HepG2 (cell line): Measurements from ENCODE around the gene MC1R. TPM values are rescaled to one million over a fixed set of nuclear protein-coding genes. Genes with fewer than 3 reads are reported as not detected.
A peak's percentile ranks its signal among the peaks of the same experiment; 100 is the strongest.

Experiments
- CBX1 ChIP-seq: IDR thresholded peaks from one replicate; pipeline ENCODE4 v1.6.1; 2016; ENCODE audit warnings: antibody characterized with exemption, low read depth
- CC2D1A ChIP-seq: sonication (generic); formaldehyde crosslinking; IDR thresholded peaks from 2 replicates; pipeline ENCODE4 v1.8.1; 2023; ENCODE audit warnings: mild to moderate bottlenecking, missing genetic modification reagents
- ELF4 ChIP-seq: sonication (generic); formaldehyde crosslinking; IDR thresholded peaks from 2 replicates; pipeline ENCODE4 v1.5.0; 2020; ENCODE audit warnings: missing genetic modification reagents, mild to moderate bottlenecking, moderate library complexity, borderline replicate concordance
- HMGA1 ChIP-seq: sonication (generic); formaldehyde crosslinking; conservative IDR thresholded peaks from 2 replicates; pipeline ENCODE4 v1.4.0; 2020; ENCODE audit warnings: missing genetic modification reagents
- IRF2 ChIP-seq: IDR thresholded peaks from 2 replicates; pipeline ENCODE4 v1.6.1; 2018; ENCODE audit warnings: missing genetic modification reagents, missing compliant biosample characterization
- JUND ChIP-seq: sonication (generic); formaldehyde crosslinking; IDR thresholded peaks from 2 replicates; pipeline ENCODE4 v1.8.0; 2022; ENCODE audit warnings: mild to moderate bottlenecking, missing genetic modification reagents
- KDM3A ChIP-seq: IDR thresholded peaks from 2 replicates; pipeline ENCODE4 v1.6.1; 2018; ENCODE audit warnings: low read depth, missing compliant biosample characterization
- NFIB ChIP-seq: sonication (generic); formaldehyde crosslinking; IDR thresholded peaks from 2 replicates; pipeline ENCODE4 v1.9.0; 2021; ENCODE audit warnings: missing genetic modification reagents, mild to moderate bottlenecking, borderline replicate concordance
- SNAI1 ChIP-seq: sonication (generic); formaldehyde crosslinking; IDR thresholded peaks from 2 replicates; pipeline ENCODE4 v1.5.0; 2020; ENCODE audit warnings: mild to moderate bottlenecking, missing genetic modification reagents, borderline replicate concordance
- TP53 ChIP-seq: sonication (generic); formaldehyde crosslinking; conservative IDR thresholded peaks from 2 replicates; pipeline ENCODE4 v1.4.0; 2020; ENCODE audit warnings: missing genetic modification reagents
- ZFP1 ChIP-seq: IDR thresholded peaks from 2 replicates; pipeline ENCODE4 v1.6.1; 2016
- ZKSCAN8 ChIP-seq: IDR thresholded peaks from 2 replicates; pipeline ENCODE4 v1.6.1; 2016; ENCODE audit warnings: borderline replicate concordance, missing genetic modification reagents, missing compliant biosample characterization
- ZNF326 ChIP-seq: sonication (generic); formaldehyde crosslinking; IDR thresholded peaks from 2 replicates; pipeline ENCODE4 v1.4.0; 2020; ENCODE audit warnings: missing genetic modification reagents, borderline replicate concordance
- ZNF563 ChIP-seq: sonication (generic); formaldehyde crosslinking; IDR thresholded peaks from 2 replicates; pipeline ENCODE4 v1.8.0; 2022; ENCODE audit warnings: mild to moderate bottlenecking, moderate library complexity, missing genetic modification reagents
- ZNF761 ChIP-seq: sonication (generic); formaldehyde crosslinking; conservative IDR thresholded peaks from 2 replicates; pipeline ENCODE4 v1.4.0; 2020; ENCODE audit warnings: mild to moderate bottlenecking, missing genetic modification reagents
- ZNF772 ChIP-seq: sonication (generic); formaldehyde crosslinking; IDR thresholded peaks from 2 replicates; pipeline ENCODE4 v1.5.0; 2020; ENCODE audit warnings: mild to moderate bottlenecking, missing genetic modification reagents
- ZNF839 ChIP-seq: sonication (generic); formaldehyde crosslinking; IDR thresholded peaks from 2 replicates; pipeline ENCODE4 v1.4.0; 2020; ENCODE audit warnings: missing genetic modification reagents, mild to moderate bottlenecking, borderline replicate concordance
- polyA plus RNA-seq, 8 experiments: library from polyadenylated mRNA; depleted of rRNA in 3 of 8; stranded (reverse) in 7 of 8; unstranded in 1 of 8; fragments of >200 nt; fragmentation: Illumina TruSeq in 4 of 8; extraction: Trizol in 4 of 8; gene quantifications; 2 replicates each; pipeline versions ENCODE4 v1.2.1 to v1.2.3, GENCODE V29; 2011 to 2016; ENCODE audit warnings: low read depth in 4 of 8, missing spikeins in 1 of 8, mixed read lengths in 1 of 8; ENCODE audit not compliant: insufficient read depth in 1 of 8
- total RNA-seq, 5 experiments: library from RNA; depleted of rRNA; stranded (reverse); fragments of >200 nt; fragmentation: Illumina TruSeq; extraction: Trizol; gene quantifications; 2 replicates each; pipeline ENCODE4 v1.2.3, GENCODE V29; 2016; ENCODE audit warnings: low read depth in 1 of 5
- TF ChIP-seq, protein P1 (sequence below): sonication (generic); formaldehyde crosslinking; IDR thresholded peaks from 2 replicates; pipeline ENCODE4 v1.4.0; 2020; ENCODE audit warnings: missing genetic modification reagents
- TF ChIP-seq, protein P2 (sequence below): sonication (generic); formaldehyde crosslinking; IDR thresholded peaks from 2 replicates; pipeline ENCODE4 v1.4.0; 2020; ENCODE audit warnings: mild to moderate bottlenecking, missing genetic modification reagents
- TF ChIP-seq, protein P3 (sequence below): sonication (generic); formaldehyde crosslinking; IDR thresholded peaks from 2 replicates; pipeline ENCODE4 v1.5.1; 2020; ENCODE audit warnings: missing genetic modification reagents, mild to moderate bottlenecking, borderline replicate concordance

Gene MC1R
- total and polyA plus RNA-seq, 2 of the 13 experiments (the other 11 are each of a cell fraction or from before 2014, with no cell fraction given): 9.1 to 14.8 TPM

- TF ChIP-seq CC2D1A (CRISPR knock-in tag) (no peak), KDM3A (CRISPR knock-in tag) (no peak; the same call in 1 of the 2 replicates), CBX1 (no peak), ELF4 (CRISPR knock-in tag) (no peak), ZNF326 (no peak), ZKSCAN8 (CRISPR knock-in tag) (peak; percentile 24; the same call in 1 of the 2 replicates), JUND (CRISPR knock-in tag) (no peak), IRF2 (no peak), ZNF761 (no peak), ZFP1 (peak; percentile 24; the same call in 1 of the 2 replicates), SNAI1 (CRISPR knock-in tag) (no peak), HMGA1 (CRISPR knock-in tag) (no peak), ZNF772 (no peak; the same call in 1 of the 2 replicates), ZNF563 (CRISPR knock-in tag) (no peak; the same call in 1 of the 2 replicates), NFIB (CRISPR knock-in tag) (no peak), ZNF839 (no peak), TP53 (CRISPR knock-in tag) (peak; percentile 17; the same call in 1 of the 2 replicates)
- TF ChIP-seq, protein P1, sequence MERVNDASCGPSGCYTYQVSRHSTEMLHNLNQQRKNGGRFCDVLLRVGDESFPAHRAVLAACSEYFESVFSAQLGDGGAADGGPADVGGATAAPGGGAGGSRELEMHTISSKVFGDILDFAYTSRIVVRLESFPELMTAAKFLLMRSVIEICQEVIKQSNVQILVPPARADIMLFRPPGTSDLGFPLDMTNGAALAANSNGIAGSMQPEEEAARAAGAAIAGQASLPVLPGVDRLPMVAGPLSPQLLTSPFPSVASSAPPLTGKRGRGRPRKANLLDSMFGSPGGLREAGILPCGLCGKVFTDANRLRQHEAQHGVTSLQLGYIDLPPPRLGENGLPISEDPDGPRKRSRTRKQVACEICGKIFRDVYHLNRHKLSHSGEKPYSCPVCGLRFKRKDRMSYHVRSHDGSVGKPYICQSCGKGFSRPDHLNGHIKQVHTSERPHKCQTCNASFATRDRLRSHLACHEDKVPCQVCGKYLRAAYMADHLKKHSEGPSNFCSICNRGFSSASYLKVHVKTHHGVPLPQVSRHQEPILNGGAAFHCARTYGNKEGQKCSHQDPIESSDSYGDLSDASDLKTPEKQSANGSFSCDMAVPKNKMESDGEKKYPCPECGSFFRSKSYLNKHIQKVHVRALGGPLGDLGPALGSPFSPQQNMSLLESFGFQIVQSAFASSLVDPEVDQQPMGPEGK (CRISPR knock-in tag): peak; percentile 86; the same call in 1 of the 2 replicates
- TF ChIP-seq, protein P2, sequence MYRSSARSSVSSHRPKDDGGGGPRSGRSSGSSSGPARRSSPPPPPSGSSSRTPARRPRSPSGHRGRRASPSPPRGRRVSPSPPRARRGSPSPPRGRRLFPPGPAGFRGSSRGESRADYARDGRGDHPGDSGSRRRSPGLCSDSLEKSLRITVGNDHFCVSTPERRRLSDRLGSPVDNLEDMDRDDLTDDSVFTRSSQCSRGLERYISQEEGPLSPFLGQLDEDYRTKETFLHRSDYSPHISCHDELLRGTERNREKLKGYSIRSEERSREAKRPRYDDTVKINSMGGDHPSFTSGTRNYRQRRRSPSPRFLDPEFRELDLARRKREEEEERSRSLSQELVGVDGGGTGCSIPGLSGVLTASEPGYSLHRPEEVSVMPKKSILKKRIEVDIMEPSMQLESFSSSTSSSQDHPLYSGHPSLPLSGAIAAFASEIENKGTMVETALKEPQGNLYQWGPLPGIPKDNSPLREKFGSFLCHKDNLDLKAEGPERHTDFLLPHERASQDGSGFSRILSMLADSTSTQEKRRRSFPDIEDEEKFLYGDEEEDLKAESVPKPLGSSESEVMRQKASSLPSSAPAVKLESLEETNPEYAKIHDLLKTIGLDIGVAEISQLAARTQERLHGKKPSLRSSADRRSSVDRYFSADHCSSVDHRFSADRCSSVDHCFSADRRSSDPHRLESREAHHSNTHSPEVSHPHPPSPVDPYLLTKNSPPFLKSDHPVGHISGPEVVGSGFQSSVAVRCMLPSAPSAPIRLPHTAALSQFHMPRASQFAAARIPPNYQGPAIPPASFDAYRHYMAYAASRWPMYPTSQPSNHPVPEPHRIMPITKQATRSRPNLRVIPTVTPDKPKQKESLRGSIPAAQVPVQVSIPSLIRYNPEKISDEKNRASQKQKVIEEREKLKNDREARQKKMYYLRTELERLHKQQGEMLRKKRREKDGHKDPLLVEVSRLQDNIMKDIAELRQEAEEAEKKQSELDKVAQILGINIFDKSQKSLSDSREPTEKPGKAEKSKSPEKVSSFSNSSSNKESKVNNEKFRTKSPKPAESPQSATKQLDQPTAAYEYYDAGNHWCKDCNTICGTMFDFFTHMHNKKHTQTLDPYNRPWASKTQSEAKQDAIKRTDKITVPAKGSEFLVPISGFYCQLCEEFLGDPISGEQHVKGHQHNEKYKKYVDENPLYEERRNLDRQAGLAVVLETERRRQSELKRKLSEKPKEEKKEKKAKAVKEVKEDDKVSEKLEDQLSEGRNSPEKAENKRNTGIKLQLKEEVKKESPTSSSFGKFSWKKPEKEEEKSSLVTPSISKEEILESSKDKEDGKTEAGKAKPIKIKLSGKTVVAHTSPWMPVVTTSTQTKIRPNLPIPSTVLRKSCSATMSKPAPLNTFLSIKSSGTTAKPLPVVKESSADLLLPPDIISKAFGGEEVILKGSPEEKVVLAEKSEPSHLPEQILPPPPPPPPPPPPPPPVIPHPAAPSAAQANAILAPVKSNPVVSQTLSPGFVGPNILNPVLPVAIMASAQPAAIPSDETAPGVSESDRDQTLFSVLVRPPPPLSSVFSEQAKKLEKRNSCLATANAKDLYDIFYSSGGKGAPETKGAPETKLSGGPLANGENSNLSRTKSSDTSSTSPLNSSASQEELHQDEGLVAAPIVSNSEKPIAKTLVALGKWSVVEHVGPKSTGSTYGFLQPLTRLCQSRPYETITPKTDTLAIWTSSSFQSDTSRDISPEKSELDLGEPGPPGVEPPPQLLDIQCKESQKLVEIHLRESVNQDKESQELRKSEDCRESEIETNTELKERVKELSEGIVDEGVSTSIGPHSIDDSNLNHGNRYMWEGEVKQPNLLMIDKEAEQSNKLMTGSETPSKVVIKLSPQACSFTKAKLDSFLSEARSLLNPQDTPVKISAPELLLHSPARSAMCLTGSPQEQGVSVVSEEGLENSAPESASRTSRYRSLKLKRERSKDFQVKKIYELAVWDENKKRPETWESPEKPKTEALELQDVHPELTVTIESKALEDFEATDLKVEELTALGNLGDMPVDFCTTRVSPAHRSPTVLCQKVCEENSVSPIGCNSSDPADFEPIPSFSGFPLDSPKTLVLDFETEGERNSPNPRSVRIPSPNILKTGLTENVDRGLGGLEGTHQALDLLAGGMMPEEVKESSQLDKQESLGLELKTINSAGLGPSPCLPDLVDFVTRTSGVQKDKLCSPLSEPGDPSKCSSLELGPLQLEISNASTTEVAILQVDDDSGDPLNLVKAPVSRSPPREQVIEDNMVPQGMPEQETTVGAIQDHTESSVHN: no peak
- TF ChIP-seq, protein P3, sequence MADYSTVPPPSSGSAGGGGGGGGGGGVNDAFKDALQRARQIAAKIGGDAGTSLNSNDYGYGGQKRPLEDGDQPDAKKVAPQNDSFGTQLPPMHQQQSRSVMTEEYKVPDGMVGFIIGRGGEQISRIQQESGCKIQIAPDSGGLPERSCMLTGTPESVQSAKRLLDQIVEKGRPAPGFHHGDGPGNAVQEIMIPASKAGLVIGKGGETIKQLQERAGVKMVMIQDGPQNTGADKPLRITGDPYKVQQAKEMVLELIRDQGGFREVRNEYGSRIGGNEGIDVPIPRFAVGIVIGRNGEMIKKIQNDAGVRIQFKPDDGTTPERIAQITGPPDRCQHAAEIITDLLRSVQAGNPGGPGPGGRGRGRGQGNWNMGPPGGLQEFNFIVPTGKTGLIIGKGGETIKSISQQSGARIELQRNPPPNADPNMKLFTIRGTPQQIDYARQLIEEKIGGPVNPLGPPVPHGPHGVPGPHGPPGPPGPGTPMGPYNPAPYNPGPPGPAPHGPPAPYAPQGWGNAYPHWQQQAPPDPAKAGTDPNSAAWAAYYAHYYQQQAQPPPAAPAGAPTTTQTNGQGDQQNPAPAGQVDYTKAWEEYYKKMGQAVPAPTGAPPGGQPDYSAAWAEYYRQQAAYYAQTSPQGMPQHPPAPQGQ (CRISPR knock-in tag): no peak
Observed at GRCh38 chr16:89922477-89922883, 3.8 kb downstream of the MC1R start (continued).
